ENCODE data around the gene TNRC18.
"Not testable (repeated sequence)": the region's sequence is repeated elsewhere in the genome, so short reads cannot be mapped to it uniquely, and the experiment has no call there.

The TNRC18 gene

DNA sequence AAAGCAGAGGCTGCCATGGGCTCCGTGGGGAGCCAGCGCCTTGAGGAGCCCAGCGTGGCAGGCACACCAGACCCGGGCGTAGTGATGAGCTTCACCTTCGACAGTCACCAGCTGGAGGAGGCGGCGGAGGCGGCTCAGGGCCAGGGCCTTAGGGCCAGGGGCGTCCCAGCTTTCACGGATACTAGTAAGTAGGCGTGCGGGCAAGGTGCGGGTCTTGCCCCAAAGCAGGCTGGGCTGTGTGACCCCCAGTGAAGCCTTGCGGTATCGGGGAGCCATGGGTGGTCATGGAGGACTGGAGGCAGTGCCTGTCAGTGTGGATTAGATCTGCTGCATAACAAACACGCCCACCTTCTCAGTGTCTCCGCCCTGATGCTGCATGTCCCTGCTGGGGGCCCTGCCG lies 135.8 kb downstream of the TNRC18 start:
- no peak for DNase-seq

DNA sequence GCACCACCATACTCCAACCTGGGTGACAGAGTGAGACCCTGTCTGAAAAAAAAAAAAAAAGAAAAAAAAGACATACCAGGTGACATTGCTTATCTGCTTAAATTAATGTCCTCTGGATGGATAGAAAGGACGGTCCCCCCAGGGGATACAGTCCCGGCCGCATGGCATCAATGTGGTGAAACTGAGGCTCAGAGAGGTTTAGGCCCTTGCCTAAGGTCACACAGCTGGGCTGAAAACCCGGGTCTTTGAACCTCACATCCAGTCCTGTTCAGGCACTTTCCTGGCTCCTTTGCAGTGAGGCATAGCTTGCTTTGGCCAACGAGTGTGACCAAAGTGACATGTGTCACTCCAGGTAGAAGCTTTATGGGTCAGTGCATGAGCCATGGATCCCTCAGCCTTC lies 136.3 kb downstream of the TNRC18 start:
- DNase-seq = not testable (repeated sequence)

DNA sequence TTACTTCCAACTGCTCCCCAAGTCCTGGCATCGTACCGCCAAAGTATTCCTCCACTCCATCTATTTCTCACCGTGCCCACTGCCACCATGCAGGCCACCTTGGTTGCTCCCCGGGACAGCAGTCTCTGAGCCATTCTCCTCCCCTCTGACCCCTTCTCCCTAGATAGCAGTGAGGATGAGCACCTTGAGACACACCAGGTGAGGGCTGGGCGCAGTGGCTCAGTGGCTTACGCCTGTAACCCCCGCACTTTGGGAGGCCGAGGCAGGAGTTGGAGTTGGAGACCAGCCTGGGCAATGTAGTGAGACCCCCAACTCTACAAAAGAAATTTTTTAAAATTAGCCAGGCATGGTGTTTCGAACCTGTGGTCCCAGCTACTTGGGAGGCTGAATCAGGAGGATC lies 136.7 kb downstream of the TNRC18 start:
- DNase-seq = no peak

DNA sequence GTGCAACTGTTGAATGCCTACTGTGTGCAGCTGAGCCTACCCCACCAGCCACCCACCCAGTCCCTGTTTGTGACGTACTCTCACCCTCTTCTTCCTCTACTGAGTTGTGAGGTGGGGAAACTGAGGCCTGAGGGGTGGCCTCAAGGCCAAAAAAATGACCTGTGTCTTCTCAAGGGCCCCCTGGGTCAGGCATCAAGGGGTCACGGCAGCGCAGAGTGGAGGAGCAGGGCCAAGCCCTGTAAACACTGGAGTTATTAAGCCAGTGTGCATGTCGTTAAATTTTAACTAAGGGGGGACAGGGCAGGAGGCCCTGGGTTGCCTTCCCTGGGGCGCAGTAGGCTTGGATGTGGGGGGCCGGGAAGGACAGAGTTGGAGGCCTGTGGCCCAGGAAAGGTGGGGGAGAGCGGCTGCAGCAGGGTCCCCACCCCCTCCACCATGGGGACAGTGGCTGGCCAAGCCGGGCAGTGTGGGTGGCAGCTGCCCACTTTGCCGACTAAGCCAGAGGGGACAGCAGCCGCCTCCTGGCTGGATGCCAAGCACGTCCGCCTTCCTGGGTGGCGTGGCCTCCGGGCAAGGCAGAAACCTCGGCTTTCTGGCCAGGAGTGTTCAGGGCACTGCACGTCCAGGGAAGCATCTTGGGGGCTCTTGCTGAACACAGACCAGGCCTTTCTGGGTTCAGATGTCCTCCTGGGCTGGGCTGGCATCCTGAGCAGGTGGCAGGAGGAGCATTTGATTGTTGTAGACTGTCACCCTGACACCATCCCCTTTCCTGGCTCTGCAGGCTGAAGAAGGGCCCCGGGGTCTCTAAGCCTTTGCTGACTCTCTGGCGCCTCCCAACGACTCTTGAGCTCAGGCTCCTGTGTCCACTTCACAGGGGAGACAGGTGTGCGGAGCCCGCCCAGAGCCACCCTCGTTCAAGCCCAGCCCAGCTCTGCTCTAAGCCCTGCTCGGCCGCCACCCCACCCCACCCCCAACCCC lies 139.0 kb downstream of the TNRC18 start:
- peak; percentile 86 to 93 for DNase-seq

DNA sequence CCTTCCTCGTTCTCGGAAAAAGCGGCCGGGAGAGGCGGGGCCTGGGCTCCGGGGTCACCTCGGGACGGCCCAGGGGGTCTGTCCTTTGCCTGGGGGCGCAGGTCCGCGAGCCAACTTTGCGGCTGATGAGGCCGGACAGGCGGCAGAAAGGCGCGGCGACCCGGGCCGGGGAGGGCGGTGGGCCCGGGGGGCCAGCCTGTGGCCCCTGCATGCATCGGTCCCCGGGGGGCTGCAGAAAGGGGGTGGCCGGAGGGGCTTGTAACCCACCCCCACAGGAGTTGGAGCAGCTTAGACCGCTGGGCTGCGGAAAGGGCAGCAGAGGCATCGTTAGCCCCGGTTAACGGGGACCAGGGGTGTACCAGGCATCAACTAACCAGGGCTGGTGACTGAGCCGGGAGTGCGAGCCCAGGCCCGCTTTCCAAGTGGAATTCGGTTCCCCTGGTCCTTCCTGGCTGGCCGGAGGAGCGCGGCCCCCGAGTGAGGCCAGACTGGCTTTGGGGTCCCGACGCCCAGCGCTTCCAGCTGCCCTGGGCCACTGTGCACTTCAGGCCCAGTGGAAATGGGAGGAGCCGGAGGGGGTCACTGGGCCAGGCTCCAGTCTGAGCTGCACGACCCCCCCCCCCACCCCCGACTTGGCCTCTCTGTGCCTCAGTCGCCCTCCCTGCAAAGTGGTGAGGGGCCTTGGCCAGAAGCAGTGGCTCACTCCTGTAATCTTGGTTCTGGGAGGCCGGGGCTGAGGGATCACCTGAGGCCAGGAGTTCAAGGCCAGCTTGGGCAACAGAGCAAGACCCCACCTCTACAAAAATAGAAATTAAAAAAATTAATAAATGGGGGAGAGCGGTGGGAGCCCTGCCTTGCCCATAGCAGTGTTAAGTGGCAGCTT lies 140.0 kb downstream of the TNRC18 start:
- no peak for DNase-seq

DNA sequence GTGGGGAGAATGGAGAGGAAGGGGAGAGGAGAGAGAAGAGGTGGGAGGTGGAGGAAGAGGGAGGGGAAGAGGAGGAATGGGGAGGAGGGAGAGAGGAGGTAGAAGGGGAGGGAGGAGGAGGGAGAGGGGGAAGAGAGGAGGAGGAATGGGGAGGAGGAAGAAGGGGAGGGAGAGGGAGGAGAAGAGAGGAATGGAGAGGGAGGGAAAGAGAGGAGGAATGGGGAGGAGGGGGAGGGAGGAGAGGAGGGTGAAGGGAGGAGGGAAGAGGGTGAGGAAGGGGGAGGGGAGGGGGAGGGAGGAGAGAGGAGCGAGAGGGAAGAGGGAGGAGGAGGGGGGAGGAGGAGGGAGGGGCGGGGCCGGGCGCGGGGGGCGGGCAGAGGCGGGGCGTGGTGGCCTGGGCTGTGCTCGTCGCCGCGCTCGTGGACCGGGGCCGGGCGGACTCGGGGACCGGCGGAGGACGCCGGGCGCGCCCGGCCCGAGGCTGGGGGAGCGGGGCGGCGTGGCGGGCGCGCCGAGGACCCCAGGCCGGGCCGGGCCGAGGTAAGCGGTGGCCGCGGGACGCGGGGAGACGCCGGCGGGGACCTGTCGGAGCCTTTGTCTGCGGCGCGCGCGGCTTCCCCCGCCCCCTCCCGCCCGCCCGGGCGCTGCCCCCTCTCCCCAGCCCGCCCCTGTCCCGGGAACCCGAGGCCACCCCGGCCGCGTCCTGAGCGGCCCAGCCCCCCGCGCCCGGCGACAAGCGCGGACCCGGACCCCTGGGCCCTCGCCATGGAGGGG lies 140.9 kb downstream of the TNRC18 start, which contains the start of gene SLC29A4:
TSS of gene SLC29A4 (plus strand) at position 401 of the 774 bp plus-strand sequence. CDS start 4,874 bp downstream, outside the sequence.
- DNase-seq = no peak

DNA sequence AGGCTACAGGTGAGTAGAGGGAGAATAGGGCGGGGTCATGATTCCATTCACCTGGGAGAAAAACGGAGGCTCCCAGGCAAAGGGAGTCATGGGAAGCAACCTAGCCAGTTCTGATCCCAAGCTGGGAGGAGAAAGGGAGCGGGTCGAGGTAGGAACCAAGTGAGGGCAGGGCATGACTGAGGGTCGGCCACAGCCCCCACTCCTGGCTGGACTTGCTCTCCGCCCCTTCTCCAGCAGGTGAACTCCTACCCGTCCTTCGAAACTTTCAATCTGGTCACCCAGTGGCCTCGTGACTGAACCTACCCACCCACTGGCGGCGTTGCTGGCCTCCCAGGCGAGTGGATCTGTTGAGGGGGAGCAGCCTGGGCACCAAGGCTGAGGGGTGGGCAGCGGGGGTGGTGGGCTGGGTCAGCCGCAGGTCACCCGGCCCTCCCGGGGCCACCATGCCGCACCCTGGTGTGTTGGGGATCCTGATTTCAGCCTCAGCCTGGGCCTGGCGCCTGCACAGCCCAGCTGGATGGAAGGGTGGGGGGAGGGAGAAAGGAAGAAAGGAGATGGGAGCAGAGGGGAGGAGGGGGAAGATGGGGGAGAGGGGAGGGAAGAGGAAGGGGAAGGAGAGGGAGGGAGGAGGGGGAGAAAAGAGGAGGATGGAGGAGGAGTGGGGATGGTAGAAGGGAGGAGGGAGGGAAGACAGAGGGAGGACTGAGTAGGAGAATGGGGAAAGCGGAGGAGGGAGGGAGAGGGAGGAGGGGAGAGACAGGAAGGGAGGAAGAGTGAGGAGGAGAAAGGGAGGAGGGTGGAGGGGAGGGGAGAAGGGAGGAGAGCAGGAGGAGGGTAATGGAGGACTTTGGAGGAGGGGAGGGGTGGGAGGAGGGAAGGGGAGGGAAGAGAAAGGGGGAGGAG lies 141.8 kb downstream of the TNRC18 start:
- not testable (repeated sequence) for DNase-seq

DNA sequence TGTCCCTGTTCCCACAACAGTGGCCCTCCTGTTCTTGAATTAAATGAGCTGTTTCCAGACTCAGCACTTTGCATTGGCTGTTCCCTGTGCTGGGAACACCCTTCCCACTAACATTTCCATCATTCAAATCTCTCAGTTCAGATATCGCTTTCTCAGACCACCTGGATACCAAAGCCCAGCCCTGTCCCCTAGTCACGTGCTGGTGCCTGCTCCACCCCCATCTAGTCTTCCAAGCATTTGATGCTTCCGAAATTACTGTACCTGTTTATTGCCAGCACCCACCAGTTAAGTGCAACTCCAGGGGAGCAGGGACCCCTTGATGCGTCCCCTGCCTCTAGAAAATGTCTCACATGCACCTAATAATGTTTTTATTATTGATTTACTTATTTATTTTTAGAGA lies 143.9 kb downstream of the TNRC18 start:
- DNase-seq = no peak

DNA sequence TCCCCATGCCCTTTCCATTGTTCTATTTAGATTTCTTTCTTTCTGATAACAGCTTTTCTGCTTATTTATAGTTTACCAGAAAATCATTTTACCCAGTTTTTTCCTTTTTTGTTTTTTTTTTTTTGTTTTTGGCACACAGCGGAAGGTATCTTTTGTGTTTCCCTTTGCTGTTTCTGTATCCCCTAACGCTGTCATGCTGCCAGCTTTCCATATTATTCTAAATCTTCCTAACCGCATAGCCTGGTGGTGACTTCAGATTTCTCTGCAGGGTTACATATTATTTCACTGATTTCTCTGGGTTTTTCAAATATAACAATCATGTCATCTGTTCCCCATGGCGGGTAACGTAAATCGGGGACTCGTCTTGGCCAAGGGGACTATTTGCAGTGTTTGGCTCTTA lies 144.9 kb downstream of the TNRC18 start:
- DNase-seq = no peak

DNA sequence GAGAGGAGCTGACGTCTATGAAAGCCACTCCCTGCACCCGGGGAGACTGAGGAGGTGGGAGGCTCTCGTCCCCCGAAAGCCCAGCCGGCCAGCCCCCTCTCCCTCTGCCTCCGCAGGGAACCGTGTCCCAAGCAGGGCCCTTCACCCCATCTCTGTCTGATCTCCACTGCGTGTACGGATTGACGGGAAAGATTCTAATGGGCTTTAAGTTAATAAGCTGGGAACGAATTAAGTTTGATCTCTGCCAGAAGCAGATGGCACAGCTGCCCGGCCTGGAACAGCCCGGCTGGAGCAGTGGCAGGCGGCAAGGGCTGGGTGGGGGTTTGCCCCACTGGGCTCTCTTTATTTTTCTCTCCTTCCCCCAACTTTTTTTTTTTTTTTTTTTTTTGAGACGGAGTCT lies 147.0 kb downstream of the TNRC18 start:
- peak; percentile 39 to 85 for DNase-seq

DNA sequence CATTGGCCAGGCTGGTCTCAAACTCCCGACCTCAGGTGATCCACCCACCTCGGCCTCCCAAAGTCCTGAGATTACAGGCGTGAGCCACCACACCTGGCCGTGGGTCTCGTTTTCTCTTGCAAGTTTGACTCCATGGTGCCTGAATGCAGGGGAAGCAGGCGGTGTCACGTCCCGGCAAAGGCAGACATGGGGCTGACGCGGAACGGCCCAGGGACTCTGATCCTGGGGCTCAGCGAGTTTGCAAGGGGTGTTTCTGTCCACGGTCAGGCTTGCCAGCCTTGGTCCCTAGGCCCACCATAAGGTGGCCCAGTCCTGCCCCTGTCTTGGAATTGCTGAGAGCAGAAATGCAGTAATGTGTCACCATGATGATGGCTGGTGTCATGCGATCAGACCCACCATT lies 147.5 kb downstream of the TNRC18 start:
- not testable (repeated sequence) for DNase-seq

DNA sequence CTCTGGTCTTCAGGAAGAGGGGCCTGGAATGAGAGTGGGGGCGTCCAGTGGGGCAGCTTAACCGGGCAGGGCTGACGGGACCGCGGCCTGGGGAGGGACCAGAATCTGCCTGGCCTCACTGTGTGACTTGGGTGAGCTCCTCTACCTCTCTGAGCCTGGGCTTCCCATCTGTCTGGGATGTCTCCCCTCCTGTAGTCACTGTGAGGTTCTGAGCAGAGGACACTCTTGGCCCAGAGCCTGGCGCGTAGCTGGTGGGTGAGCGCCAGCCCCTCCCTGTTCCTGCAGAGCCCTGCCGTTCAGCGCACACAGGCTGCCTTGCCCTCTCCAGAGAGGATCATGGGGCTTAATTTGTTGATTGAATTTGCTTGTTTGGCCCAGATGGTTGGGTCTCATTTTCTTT lies 148.1 kb downstream of the TNRC18 start:
- DNase-seq = peak in 1 of 2 experiments; percentile 47

DNA sequence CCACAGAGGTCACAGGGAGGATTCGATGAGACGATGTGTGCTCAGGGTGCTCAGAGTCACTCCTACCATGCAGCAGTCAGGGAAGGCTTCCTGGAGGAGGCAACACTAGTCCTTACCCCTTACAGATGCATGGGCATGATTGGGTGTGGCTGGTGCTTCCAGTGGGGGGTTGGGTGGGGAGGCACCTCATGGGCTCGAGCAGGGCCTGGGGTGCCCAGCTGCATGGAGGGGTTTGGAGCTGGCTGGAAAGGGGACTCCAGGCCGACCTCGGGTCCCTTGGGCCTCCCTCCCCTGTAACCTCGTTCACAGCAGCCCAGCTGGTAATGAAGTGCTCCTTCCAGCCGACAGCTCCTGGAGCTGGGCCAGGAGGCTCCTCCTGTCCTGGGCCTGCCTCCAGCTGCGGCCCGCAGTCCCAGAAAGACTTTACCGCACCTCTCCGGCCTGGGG lies 148.6 kb downstream of the TNRC18 start:
- peak in 1 of 2 experiments; percentile 48 for DNase-seq

DNA sequence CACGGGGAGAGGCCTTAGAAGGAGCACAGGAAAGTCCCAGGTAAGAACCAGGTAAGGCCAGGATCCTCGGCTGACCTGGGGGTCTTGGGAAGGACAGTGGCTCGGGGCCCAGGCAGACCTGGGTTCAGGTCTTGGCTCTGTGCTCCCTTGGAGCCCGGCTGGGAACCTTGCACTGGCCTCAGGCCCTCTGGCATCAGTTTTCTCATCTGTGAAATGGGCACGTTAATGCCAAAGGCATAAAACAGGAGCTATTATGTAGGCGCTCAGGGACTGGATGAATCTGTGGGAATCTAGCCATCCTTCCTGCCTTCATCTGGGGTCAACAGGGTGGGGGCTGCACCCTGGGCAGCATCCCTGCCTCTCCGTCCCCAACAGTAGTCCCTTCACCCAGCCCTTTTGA lies 149.2 kb downstream of the TNRC18 start:
- DNase-seq = no peak

DNA sequence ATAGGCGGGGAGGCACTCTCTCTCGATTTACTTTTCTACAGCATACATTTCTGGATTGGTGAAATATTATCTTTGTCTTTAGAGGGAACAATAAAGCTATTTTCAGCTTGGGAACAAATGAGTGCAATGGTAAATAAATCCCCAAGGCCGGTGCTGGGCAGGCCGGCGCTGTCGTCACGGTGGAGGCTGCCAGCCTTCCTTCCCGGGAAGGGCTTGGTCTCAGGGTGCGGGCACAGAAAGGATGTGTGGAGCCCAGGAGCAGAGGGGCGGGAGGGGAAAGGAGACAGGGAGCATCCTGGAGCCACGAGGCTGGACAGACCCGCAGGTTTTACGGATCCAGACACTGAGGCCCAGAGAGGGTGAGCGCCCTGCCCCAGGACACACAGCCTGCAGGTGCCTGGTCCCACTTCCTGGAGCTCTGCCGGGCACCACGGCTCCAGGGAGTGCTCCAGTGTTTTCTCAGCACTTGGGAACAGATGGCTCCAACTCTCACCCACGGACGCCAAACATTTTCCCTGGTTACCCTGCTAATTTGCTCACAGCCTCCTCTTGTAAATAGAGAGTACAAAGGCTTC lies 149.7 kb downstream of the TNRC18 start:
- DNase-seq = peak in 1 of 2 experiments; percentile 21

DNA sequence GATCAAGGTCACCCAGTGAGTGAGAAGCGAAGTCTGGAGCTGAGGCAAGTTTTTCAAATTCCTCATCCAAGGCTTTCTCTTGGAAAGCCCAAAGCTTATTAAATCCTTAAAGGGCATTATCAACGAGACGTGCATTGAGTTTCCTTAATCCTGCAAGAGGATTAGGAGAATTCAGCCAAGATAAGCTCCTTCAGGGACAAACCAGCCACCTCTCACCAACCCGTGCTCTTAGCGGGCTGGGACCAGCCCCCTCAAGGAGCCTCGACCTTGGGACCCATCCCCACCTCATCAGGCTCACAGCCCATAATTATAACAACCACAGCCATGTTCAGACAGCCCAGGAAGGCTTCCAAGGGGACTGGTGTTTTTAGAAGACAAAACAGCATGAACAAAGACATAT lies 152.8 kb downstream of the TNRC18 start:
- peak; percentile 44 to 82 for DNase-seq

DNA sequence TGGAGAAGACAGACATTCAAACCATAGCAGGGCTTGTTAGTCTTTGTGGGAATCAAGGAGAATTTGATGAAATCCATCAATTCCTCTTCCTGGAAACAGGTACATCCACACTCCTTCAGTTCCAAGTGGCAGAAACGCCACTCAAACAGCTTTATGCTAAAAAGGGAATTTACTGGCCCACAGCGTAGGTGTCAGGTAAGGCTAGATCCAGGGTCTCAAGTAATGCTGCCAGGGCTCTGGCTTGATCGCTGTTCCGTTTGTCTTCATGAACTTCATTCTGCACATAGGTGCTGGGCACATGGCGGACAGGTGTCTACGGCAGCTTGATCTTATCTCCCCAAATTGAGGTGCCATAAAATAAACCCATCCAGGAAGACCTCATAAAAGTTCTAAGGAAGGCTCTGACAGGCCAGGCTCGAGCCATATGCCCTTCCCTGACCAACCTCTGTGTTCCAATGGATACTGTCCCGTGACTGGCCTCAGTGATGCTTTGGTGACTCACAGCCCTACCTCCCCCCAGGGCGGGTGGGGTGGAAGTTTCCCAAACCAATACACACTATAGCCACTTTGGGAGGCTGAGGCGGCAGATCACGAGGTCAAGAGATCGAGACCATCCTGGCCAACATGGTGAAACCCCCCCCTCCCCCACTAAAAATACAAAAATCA lies 153.5 kb downstream of the TNRC18 start:
- not testable (repeated sequence) for DNase-seq

DNA sequence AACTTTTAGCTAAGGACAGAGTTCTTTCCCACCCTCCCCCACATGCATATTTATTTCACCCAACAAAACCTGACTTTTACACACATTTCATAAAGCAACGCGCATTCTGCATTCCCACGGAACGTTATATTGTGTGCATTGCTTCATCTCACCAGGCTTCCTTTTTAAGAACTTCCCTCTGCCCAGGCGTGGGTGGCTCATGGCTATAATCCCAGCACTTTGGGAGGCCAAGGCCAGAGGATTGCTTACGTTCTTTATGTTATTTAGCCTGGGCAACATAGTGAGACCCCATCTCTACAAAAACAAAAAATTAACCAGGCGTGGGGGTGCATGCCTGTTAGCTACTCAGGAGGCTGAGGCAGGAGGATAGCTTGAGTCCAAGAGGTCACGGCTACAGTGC lies 155.8 kb downstream of the TNRC18 start:
- not testable (repeated sequence) for DNase-seq

DNA sequence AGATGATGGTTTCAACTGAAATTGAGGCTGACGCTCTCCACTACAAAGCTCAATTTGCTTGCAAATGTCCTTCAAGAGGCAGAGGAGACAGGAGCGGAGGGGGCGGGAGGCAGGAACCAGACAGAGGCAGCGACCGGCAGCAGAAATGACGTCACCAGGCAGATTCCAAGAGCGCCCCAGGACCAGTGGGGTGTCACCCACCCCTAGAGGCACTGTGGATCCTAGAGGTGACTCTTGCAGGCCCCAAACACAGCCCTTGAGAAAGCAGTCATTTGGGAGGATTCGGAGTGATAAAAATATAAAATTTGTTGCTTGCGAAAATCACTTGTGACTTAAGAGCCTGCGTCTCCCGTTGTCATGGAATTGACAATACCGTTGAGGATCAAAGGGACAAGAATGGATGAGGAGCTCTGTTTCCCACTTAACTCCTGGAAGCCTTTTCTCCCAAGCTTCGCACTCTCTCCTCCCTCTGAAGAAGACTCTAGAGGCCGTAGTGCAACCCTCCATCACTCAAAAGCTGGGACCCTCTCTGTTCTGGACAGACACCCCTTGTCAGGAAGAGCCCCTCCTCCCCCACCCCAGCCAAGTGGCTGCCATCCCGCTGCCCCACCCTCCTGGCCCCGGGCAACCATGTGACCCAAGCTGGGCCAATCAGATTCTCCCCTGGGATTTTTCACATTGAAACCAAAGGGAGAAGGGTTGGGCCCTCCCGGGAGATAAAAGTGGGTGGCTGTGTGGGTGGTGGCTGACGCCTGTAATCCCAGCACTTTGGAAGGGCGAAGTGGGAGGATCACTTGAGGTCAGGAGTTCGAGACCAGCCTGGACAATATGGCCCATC lies 157.2 kb downstream of the TNRC18 start:
- DNase-seq = no peak

Measured in NCI-H524 (cell line).